Endothelial cell of umbilical vein (primary cell): ENCODE results near the gene WBP2. TPM values are rescaled to one million over a fixed set of nuclear protein-coding genes. Genes with fewer than 3 reads are reported as not detected.

ENCODE experiments used
- BruUV-seq: library from RNA; stranded (reverse); fragments of 400-500 nt; replicated peaks from 2 replicates; lab custom pipeline; 2021; lab: Mats Ljungman, UMichigan
- CTCF ChIA-PET: fragments of 300-600, 350-600 bp; sonication (Branson Sonifier 250); formaldehyde crosslinking; loops from one replicate; lab custom pipeline; 2021; ENCODE audit warnings: antibody characterized with exemption, inconsistent platforms; lab: Charles Lee
- POLR2A ChIA-PET: fragments of 300-600, 350-600 bp; sonication (Branson Sonifier 250); formaldehyde crosslinking; loops from one replicate; lab custom pipeline; 2021; ENCODE audit warnings: antibody characterized with exemption, inconsistent platforms; lab: Charles Lee
- DNase-seq: peaks from one replicate; pipeline ENCODE4 v3.0.0-alpha.2; 2011; ENCODE audit warnings: low read depth, low spot score
- FAIRE-seq: peaks from 2 replicates; lab custom pipeline; 2011; peaks lifted over from hg19 to GRCh38; lab: Jason Lieb, UNC
- H2AFZ ChIP-seq: 2 replicates; pipeline ENCODE4 v1.6.0; 2012; ENCODE audit warnings: low read depth, low read length, control low read depth, inconsistent platforms
- H3K27ac ChIP-seq: 2 replicates; pipeline ENCODE4 v1.5.1; 2011; ENCODE audit warnings: low read depth, mild to moderate bottlenecking, control low read depth, low read length, moderate library complexity; ENCODE audit not compliant: insufficient read depth
- H3K27me3 ChIP-seq, 2 experiments: 2 replicates each; pipeline versions ENCODE4 v1.6.0 to v1.6.1; 2011; ENCODE audit warnings: low read length in 2 of 2, mixed read lengths in 1 of 2; ENCODE audit not compliant: control insufficient read depth in 2 of 2, insufficient read depth in 2 of 2
- H3K36me3 ChIP-seq, 2 experiments: 2 replicates in 1 of 2; 3 replicates in 1 of 2; pipeline ENCODE4 v1.5.1; 2011; ENCODE audit warnings: low read length in 2 of 2, mild to moderate bottlenecking in 1 of 2, moderate library complexity in 1 of 2; ENCODE audit not compliant: control insufficient read depth in 2 of 2, insufficient read depth in 2 of 2; ENCODE audit errors: extremely low read depth in 1 of 2
- H3K4me1 ChIP-seq: 3 replicates; pipeline ENCODE4 v1.5.1; 2011; ENCODE audit warnings: mild to moderate bottlenecking, low read length; ENCODE audit not compliant: control insufficient read depth, insufficient read depth; ENCODE audit errors: extremely low read depth
- H3K4me2 ChIP-seq: 2 replicates; pipeline ENCODE4 v1.6.1; 2011; ENCODE audit warnings: low read length, control low read depth, mixed read lengths; ENCODE audit not compliant: insufficient read depth
- H3K4me3 ChIP-seq, 3 experiments: fragments of 200-600 bp in 1 of 3; sonication (generic), shearing (Covaris generic) in 1 of 3; replicated peaks in 1 of 3; 2 replicates each; pipeline ENCODE4 v1.5.1; 2011 to 2016; ENCODE audit warnings: control low read depth in 3 of 3, low read length in 3 of 3, mild to moderate bottlenecking in 2 of 3, inconsistent platforms in 1 of 3, low read depth in 1 of 3, moderate library complexity in 1 of 3; ENCODE audit not compliant: insufficient read depth in 1 of 3
- H3K79me2 ChIP-seq: 2 replicates; pipeline ENCODE4 v1.6.0; 2012; ENCODE audit warnings: low read length, inconsistent platforms; ENCODE audit not compliant: control insufficient read depth, insufficient read depth
- H3K9ac ChIP-seq: replicated peaks from 2 replicates; pipeline ENCODE3; 2011; ENCODE audit warnings: low read length, control low read depth; ENCODE audit not compliant: insufficient read depth; ENCODE audit errors: extremely low read depth
- H3K9me1 ChIP-seq: replicated peaks from 3 replicates; pipeline ENCODE4 v1.6.0; 2011; ENCODE audit warnings: mild to moderate bottlenecking, low read length; ENCODE audit not compliant: control insufficient read depth, insufficient read depth; ENCODE audit errors: extremely low read depth
- H3K9me3 ChIP-seq: replicated peaks from 2 replicates; pipeline ENCODE4 v1.5.1; 2012; ENCODE audit warnings: low read length, inconsistent platforms; ENCODE audit not compliant: control insufficient read depth, insufficient read depth
- H4K20me1 ChIP-seq: replicated peaks from 2 replicates; pipeline ENCODE3; 2011; ENCODE audit warnings: mild to moderate bottlenecking, low read length; ENCODE audit not compliant: control insufficient read depth, insufficient read depth; ENCODE audit errors: extremely low read depth
- CTCF ChIP-seq, 2 donors: IDR thresholded peaks; 1 replicate in 1 of 2; 2 replicates in 1 of 2; pipeline ENCODE4 v1.5.1; 2011; ENCODE audit warnings: low read length in 2 of 2, mild to moderate bottlenecking in 2 of 2, moderate library complexity in 2 of 2, control low read depth in 1 of 2, inconsistent platforms in 1 of 2, low read depth in 1 of 2; ENCODE audit not compliant: insufficient read depth in 1 of 2; ENCODE audit errors: extremely low read depth in 1 of 2
- EZH2 ChIP-seq: IDR thresholded peaks from 2 replicates; pipeline ENCODE4 v1.6.1; 2012; ENCODE audit warnings: borderline replicate concordance, low read depth, mild to moderate bottlenecking, moderate library complexity, low read length, inconsistent platforms; ENCODE audit not compliant: severe bottlenecking
- FOS ChIP-seq: IDR thresholded peaks from 2 replicates; pipeline ENCODE4 v1.6.1; 2011; ENCODE audit warnings: mild to moderate bottlenecking, low read length, moderate library complexity, borderline replicate concordance; ENCODE audit not compliant: insufficient read depth
- GATA2 ChIP-seq: IDR thresholded peaks from 2 replicates; pipeline ENCODE4 v1.7.0; 2011; ENCODE audit warnings: low read depth, mild to moderate bottlenecking, moderate library complexity, mixed read lengths, low read length; ENCODE audit not compliant: insufficient read length, insufficient read depth
- JUN ChIP-seq: IDR thresholded peaks from 2 replicates; pipeline ENCODE4 v1.6.1; 2011; ENCODE audit warnings: borderline replicate concordance, low read depth; ENCODE audit not compliant: insufficient read length, insufficient read depth
- MAX ChIP-seq: IDR thresholded peaks from 2 replicates; pipeline ENCODE4 v1.6.1; 2011; ENCODE audit not compliant: insufficient read depth, insufficient read length
- MYC ChIP-seq: IDR thresholded peaks from one replicate; pipeline ENCODE4 v1.6.1; 2011; ENCODE audit warnings: mild to moderate bottlenecking, low read depth, low read length
- POLR2A ChIP-seq: IDR thresholded peaks from 2 replicates; pipeline ENCODE4 v1.6.1; 2012; ENCODE audit warnings: low read depth, mild to moderate bottlenecking, control low read depth, low read length
- POLR2AphosphoS5 ChIP-seq: IDR thresholded peaks from 2 replicates; pipeline ENCODE4 v1.6.1; 2012; ENCODE audit warnings: low read depth, mild to moderate bottlenecking, control low read depth, low read length, moderate library complexity; ENCODE audit not compliant: insufficient read depth
- dilution Hi-C: fragments of 300-500 bp; cut with MboI; formaldehyde crosslinking; loops from one replicate; pipeline ENCODE4 v1.15.0; 2019; ENCODE audit warnings: low sequenced_read_pairs; ENCODE audit not compliant: extremely low pct_ligation_motif_present
- intact Hi-C: fragments of 100-400 bp; cut with micrococcal nuclease; formaldehyde crosslinking; loops from one replicate; pipeline ENCODE4 v1.10.0; 2022
- polyA plus RNA-seq, 4 experiments: library from polyadenylated mRNA; depleted of rRNA in 3 of 4; stranded (reverse) in 3 of 4; unstranded in 1 of 4; fragments of >200 nt; gene quantifications; 2 replicates each; pipeline versions ENCODE4 v1.2.1 to v1.2.3, GENCODE V29; 2011 to 2012; ENCODE audit warnings: missing spikeins in 1 of 4
- total RNA-seq: library from RNA; stranded (reverse); gene quantifications from 2 replicates; pipeline ENCODE4 v1.2.3, GENCODE V29; 2021

WBP2 gene
- total and polyA plus RNA-seq, 2 donors (not counting 3 experiments of a cell fraction or from before 2014, with no cell fraction given), result 81.5 to 126 TPM

GRCh38 chr17:75878174-75878998 lies 23.3 kb upstream of the WBP2 start, which contains the start of gene TRIM47:
TRIM47 (minus strand) TSS chr17:75878581; CDS start chr17:75878548, 33 bp downstream.
- TSS peak; percentile 31 for BruUV-seq
- peak; percentile 72 for DNase-seq
- TF ChIP-seq MYC (no peak), JUN (no peak), POLR2A (peak; percentile 75), GATA2 (no peak), MAX (no peak), CTCF (IDR thresholded peaks at IDR 0.05; ENCODE audit: extremely low read depth in 1 of 2, insufficient read depth in 1 of 2, low read depth in 1 of 2, low read length in 2 of 2) (peak in 1 of 2 donors; percentile 21), EZH2 (no peak), POLR2AphosphoS5 (peak; percentile 75), FOS (no peak)
- H3K4me1 ChIP-seq, result peaks cover 29% of the 10 kb centered on the region
- H3K9me1 ChIP-seq, result no peaks in the 10 kb centered on the region
- peak within 1 kb of the TSS; percentile 1 to 67 (median 66) for H3K4me3 ChIP-seq
- peak within 1 kb of the TSS; percentile 70 for H3K27ac ChIP-seq
- H3K36me3 ChIP-seq, result peaks cover 3 to 18% of the 10 kb centered on the region in 2 experiments
- ChIA-PET CTCF (interaction anchor here (0.7 to 10.3 kb wide), 13 partner anchors 11 to 114 kb away, joined by 3 to 241 read pairs (median 5); partner anchors contain the start of genes GALK1, TRIM65, UNC13D and WBP2), POLR2A (interaction anchor here (0.6 to 3.0 kb wide), 4 partner anchors 17 to 478 kb away, joined by 3 to 17 read pairs (median 4); no protein-coding TSS in a partner anchor)
- peak; percentile 79 for FAIRE-seq
- peak within 1 kb of the TSS; percentile 33 for H3K4me2 ChIP-seq
- peak within 1 kb of the TSS; percentile 82 for H3K9ac ChIP-seq
- no peaks in the 10 kb centered on the region for H4K20me1 ChIP-seq
- H3K79me2 ChIP-seq, result peaks cover 6% of the 10 kb centered on the region
- intact Hi-C loops (no loop called here), dilution Hi-C loops (no loop called here)
- no peaks in the 10 kb centered on the region for H3K27me3 ChIP-seq
- peak within 1 kb of the TSS; percentile 56 for H2AFZ ChIP-seq
- no peaks in the 10 kb centered on the region for H3K9me3 ChIP-seq
